HEK293 (cell line): ENCODE data around the gene SNRNP27.

Experiments
- CTCF ChIP-seq: fragments of 450-650 bp; formaldehyde crosslinking; IDR thresholded peaks from 2 replicates; pipeline ENCODE4 v1.5.1; 2016; ENCODE audit warnings: missing biosample characterization, missing genetic modification characterization
- HOXA7 ChIP-seq: sonication (generic); formaldehyde crosslinking; IDR thresholded peaks from 2 replicates; pipeline ENCODE4 v1.8.1; 2022; ENCODE audit warnings: missing genetic modification reagents, borderline replicate concordance
- REST ChIP-seq: fragments of 450-650 bp; formaldehyde crosslinking; IDR thresholded peaks from 2 replicates; pipeline ENCODE4 v1.5.1; 2016; ENCODE audit warnings: missing biosample characterization, missing genetic modification characterization
- ZNF274 ChIP-seq, 2 experiments: fragments of 200-500 bp in 1 of 2; fragments of 450-650 bp in 1 of 2; sonication (Bioruptor generic) in 1 of 2; formaldehyde crosslinking in 1 of 2; IDR thresholded peaks; 2 replicates each; pipeline versions ENCODE4 v1.5.1 to v1.6.1; 2014 to 2016; ENCODE audit warnings: borderline replicate concordance in 1 of 2, inconsistent platforms in 1 of 2, low read length in 1 of 2, missing biosample characterization in 1 of 2, missing genetic modification characterization in 1 of 2
- ZNF302 ChIP-seq: fragments of 450-650 bp; formaldehyde crosslinking; IDR thresholded peaks from 2 replicates; pipeline ENCODE4 v1.5.1; 2016; ENCODE audit warnings: missing biosample characterization, missing genetic modification characterization, low read depth
- ZNF510 ChIP-seq: fragments of 450-650 bp; formaldehyde crosslinking; IDR thresholded peaks from 2 replicates; pipeline ENCODE4 v1.5.1; 2018; ENCODE audit warnings: mild to moderate bottlenecking, missing genetic modification characterization, missing biosample characterization; ENCODE audit not compliant: insufficient replicate concordance
- ZNF785 ChIP-seq: fragments of 450-650 bp; formaldehyde crosslinking; IDR thresholded peaks from 2 replicates; pipeline ENCODE4 v1.5.1; 2016; ENCODE audit warnings: missing biosample characterization, missing genetic modification characterization
- ZSCAN18 ChIP-seq: fragments of 450-650 bp; formaldehyde crosslinking; IDR thresholded peaks from 2 replicates; pipeline ENCODE4 v1.5.1; 2016; ENCODE audit warnings: missing biosample characterization, missing genetic modification characterization
- TF ChIP-seq, protein P1 (sequence below): fragments of 450-650 bp; formaldehyde crosslinking; IDR thresholded peaks from 2 replicates; pipeline ENCODE4 v1.5.1; 2016; ENCODE audit warnings: missing biosample characterization, missing genetic modification characterization

DNA sequence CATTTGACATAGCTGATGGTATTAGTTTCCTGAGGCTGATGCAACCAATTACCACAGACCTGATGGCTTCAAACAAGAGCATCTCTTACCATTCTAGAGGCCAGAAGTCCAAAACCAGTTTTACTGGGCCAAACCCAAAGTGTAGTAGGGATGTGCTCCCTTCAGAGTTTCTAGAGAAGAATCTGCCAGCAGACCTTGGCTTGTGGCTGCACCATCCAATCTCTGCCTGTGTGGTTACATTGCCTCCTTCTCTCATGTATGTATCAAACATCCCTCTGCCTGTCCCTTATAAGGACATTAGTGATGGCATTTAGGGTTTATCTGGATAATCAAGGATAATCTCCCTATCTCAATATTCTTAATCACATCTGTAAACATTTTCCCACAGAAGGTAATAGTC lies 4.5 kb upstream of the SNRNP27 start:
- TF ChIP-seq REST (tag by site-specific recombination) (no peak), ZSCAN18 (tag by site-specific recombination) (no peak), CTCF (tag by site-specific recombination) (no peak), ZNF302 (no peak), ZNF785 (tag by site-specific recombination) (no peak), HOXA7 (CRISPR knock-in tag) (no peak), ZNF274 (IDR thresholded peaks at IDR 0.05; ENCODE audit: low read length) (no peak), ZNF274 (tag by site-specific recombination; IDR thresholded peaks at IDR 0.05; ENCODE audit: borderline replicate concordance) (no peak), ZNF510 (tag by site-specific recombination) (no peak)
- TF ChIP-seq, protein P1, sequence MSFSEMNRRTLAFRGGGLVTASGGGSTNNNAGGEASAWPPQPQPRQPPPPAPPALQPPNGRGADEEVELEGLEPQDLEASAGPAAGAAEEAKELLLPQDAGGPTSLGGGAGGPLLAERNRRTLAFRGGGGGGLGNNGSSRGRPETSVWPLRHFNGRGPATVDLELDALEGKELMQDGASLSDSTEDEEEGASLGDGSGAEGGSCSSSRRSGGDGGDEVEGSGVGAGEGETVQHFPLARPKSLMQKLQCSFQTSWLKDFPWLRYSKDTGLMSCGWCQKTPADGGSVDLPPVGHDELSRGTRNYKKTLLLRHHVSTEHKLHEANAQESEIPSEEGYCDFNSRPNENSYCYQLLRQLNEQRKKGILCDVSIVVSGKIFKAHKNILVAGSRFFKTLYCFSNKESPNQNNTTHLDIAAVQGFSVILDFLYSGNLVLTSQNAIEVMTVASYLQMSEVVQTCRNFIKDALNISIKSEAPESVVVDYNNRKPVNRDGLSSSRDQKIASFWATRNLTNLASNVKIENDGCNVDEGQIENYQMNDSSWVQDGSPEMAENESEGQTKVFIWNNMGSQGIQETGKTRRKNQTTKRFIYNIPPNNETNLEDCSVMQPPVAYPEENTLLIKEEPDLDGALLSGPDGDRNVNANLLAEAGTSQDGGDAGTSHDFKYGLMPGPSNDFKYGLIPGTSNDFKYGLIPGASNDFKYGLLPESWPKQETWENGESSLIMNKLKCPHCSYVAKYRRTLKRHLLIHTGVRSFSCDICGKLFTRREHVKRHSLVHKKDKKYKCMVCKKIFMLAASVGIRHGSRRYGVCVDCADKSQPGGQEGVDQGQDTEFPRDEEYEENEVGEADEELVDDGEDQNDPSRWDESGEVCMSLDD (tag by site-specific recombination), result no peak
